BE2C (cell line): ENCODE measurements around the gene TCF7L1.

Experiments
- DNase-seq: peaks from one replicate; pipeline ENCODE4 v3.0.0-alpha.2; 2020
- H3K27me3 ChIP-seq: fragments of 250-450 bp; sonication (Bioruptor Pico); 2 replicates; pipeline ENCODE4 v1.5.1; 2020; ENCODE audit warnings: mild to moderate bottlenecking
- H3K36me3 ChIP-seq: fragments of 250-450 bp; sonication (Bioruptor Pico); 2 replicates; pipeline ENCODE4 v1.5.1; 2020; ENCODE audit warnings: mild to moderate bottlenecking
- H3K4me1 ChIP-seq: fragments of 250-450 bp; sonication (Bioruptor Pico); 2 replicates; pipeline ENCODE4 v1.5.1; 2020
- H3K4me3 ChIP-seq: 2 replicates; pipeline ENCODE4 v1.5.1; 2011; ENCODE audit warnings: low read depth, low read length
- H3K9me3 ChIP-seq: fragments of 250-450 bp; sonication (Bioruptor Pico); 2 replicates; pipeline ENCODE4 v1.5.1; 2020
- TF ChIP-seq, protein P1 (sequence below): IDR thresholded peaks from 2 replicates; pipeline ENCODE4 v1.5.1; 2012; ENCODE audit warnings: mild to moderate bottlenecking, low read depth, low read length

TCF7L1 gene

DNA sequence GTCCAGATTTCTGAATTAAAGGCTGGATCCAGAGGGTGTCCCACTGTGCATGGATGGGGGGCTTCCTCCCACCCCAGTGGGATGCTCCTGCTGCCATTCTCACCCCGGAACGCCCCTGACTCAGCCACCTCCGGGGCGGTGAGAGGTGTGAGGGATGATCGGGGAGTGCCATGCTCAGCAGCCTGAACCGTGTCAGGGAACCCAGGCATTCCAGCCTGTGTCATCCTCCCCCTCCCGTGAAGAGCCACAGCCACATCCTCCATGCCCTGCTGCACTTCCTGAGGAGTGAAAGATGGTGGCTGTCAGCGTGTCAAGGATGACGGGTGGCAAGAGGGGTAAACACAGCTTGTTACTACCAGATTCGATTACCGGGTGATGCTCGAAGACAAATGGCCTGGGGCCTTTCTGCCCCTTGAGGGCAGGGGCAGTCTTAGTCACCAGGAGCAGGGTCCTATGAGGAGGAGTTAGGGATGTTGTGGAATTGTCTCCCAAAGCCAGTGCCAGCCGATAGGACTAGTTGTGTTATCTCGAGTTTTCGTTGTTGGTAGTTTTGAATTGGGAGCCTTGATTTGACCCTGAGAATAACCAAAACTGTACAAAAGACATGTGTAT is 80.8 kb downstream of the TCF7L1 start:
- DNase-seq: no peak
- H3K36me3 ChIP-seq: no peaks in the 10 kb centered on the region
- H3K4me1 ChIP-seq: peaks cover 5% of the 10 kb centered on the region; the same call in 1 of the 2 replicates
- H3K27me3 ChIP-seq: no peaks in the 10 kb centered on the region
- TF ChIP-seq, protein P1, sequence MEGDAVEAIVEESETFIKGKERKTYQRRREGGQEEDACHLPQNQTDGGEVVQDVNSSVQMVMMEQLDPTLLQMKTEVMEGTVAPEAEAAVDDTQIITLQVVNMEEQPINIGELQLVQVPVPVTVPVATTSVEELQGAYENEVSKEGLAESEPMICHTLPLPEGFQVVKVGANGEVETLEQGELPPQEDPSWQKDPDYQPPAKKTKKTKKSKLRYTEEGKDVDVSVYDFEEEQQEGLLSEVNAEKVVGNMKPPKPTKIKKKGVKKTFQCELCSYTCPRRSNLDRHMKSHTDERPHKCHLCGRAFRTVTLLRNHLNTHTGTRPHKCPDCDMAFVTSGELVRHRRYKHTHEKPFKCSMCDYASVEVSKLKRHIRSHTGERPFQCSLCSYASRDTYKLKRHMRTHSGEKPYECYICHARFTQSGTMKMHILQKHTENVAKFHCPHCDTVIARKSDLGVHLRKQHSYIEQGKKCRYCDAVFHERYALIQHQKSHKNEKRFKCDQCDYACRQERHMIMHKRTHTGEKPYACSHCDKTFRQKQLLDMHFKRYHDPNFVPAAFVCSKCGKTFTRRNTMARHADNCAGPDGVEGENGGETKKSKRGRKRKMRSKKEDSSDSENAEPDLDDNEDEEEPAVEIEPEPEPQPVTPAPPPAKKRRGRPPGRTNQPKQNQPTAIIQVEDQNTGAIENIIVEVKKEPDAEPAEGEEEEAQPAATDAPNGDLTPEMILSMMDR: no peak
- H3K4me3 ChIP-seq: no peak overlapping the region
- H3K9me3 ChIP-seq: no peaks in the 10 kb centered on the region

DNA sequence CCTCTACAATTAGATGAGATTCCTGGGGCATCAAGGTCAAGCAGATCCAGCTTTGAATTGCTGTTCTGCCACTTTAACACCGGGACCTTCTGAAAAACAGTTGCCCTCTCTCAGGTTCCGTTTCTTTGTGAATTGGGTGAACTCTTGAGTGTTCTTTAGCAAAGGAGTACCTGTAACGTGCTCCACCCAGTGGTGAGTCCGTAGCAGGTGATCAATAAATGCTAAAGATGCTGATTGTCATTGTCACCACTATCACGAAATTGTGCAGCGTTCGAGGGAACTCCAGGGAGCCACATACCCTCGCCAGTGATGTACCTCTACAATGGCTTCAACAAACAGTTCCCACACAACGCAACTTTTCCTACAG is 81.9 kb downstream of the TCF7L1 start:
- Histone ChIP-seq H3K36me3 (no peaks in the 10 kb centered on the region), H3K27me3 (no peaks in the 10 kb centered on the region), H3K4me3 (no peak overlapping the region), H3K4me1 (peaks cover 5% of the 10 kb centered on the region; the same call in 1 of the 2 replicates), H3K9me3 (no peaks in the 10 kb centered on the region)
- TF ChIP-seq, protein P1: no peak
- no peak for DNase-seq

DNA sequence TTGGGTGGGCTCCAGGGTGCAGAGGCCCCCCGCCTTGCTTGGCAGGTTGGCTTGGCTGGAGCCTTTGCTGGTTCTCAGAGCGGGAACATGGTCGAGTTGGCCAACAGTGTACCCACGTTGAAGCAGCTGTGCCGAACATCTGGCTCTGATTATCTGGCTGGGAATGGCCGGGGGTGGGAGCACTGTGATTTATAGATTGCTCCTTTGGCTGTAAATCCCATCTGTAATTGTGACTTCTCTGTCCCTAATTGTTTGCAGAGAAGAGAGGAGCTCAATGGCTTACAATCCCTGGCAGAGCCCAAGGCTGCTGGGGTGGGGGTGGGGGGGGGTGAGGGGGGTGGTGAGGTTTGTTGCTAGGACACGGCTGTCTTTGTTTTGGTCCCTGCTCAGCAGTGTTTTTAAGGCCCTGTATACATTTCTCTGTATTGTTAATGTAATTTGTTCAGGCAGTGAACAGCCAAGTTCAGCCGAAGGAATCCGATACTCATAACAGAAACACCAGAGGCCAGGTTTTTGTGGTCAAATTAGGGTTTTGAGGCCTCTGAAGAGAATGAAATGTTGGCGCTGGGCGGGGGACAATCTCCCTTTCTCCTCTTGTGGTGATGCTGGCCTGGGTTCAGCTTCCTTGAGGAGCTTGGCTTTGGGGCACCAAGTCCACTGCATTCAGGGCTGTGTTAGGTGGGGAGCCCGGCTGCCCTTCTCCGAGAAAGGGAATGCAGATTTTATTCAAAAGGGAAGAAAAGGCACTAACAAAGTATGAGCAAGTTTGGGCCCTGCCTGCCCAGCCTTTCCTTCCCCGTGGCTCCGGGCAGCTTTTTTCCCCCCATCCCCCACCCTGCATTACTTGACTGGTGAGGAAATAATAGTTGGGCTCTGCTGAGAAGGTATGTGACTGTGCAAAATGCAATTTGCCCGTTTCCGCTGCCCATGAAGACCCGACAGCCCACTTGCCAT is 82.5 kb downstream of the TCF7L1 start:
- Histone ChIP-seq H3K4me3 (no peak overlapping the region), H3K36me3 (no peaks in the 10 kb centered on the region), H3K27me3 (no peaks in the 10 kb centered on the region), H3K9me3 (no peaks in the 10 kb centered on the region), H3K4me1 (peaks cover 5% of the 10 kb centered on the region; the same call in 1 of the 2 replicates)
- peak; percentile 51 for DNase-seq
- TF ChIP-seq, protein P1: no peak

DNA sequence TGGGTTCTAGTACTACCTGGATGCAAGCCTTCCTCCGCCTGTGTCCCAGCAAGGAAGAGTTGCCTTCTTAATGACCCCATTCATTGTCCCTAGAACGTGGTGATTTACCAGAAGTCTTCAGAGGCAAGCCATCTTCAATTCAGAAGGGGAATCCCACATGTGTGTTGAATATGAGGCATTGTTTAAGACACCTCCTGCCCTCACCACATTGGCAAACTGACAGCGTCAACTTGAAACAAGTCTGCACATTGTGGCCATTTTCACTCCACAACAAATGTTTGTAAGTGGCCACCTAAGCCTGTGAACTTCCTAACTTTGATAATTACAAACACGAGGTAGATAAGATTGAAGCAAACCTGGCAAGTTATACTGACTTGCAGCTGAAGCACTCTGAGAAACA is 83.7 kb downstream of the TCF7L1 start:
- no peak for DNase-seq
- H3K36me3 ChIP-seq: no peaks in the 10 kb centered on the region
- H3K4me1 ChIP-seq: peaks cover 5% of the 10 kb centered on the region; the same call in 1 of the 2 replicates
- no peaks in the 10 kb centered on the region for H3K27me3 ChIP-seq
- TF ChIP-seq, protein P1: no peak
- no peaks in the 10 kb centered on the region for H3K9me3 ChIP-seq
- no peak overlapping the region for H3K4me3 ChIP-seq

DNA sequence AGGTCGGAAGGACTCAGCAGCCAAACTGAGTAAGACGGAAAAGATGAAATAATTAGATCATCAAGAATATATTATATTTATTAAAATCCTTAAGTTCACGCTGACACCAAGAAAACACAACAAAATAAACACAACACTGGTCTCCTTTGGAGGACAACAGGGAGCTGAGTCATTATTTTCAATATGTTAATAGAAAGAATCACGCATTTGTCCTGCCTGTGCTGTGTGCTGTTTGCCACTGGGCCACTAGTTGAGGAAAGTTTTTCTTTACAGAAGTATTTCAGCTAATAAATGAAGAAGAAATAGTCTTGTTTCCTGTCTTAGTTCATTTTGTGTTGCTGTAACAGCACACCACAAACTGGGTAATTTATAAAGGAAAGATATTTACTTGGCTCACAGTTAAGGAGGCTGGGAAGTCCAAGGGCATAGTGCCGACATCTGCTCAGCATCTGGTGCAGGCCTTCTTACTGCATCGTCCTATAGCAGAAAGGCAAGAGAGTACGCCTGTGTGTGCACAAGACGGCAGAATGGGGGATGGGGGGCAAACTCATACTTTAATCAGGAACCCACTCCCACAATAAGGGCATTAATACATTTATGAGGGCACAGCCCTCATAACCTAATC is 88.0 kb downstream of the TCF7L1 start:
- Histone ChIP-seq H3K36me3 (no peaks in the 10 kb centered on the region), H3K27me3 (no peaks in the 10 kb centered on the region), H3K4me1 (peaks cover 1% of the 10 kb centered on the region; the same call in 1 of the 2 replicates), H3K9me3 (no peaks in the 10 kb centered on the region), H3K4me3 (no peak overlapping the region)
- no peak for DNase-seq
- TF ChIP-seq, protein P1: no peak

DNA sequence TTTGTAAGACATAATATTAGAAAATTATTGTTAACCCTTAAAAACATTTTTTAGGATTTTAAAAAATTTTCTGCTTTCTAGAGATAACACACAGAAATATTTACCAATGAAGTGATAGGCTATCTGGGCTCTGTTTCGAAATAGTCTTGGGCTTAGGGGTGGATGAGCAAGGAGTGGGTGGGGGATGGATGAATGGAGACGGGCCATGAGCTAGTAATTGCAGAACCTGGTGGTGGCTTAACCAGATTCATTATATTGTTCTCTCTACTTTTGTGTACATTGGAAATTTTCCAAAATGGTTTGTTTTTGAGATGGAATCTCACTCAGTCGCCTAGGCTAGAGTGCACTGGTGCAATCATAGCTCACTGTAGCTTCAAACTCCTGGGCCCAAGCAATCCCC is 89.6 kb downstream of the TCF7L1 start:
- Histone ChIP-seq H3K4me3 (no peak overlapping the region), H3K27me3 (no peaks in the 10 kb centered on the region), H3K36me3 (no peaks in the 10 kb centered on the region), H3K9me3 (no peaks in the 10 kb centered on the region), H3K4me1 (no peaks in the 10 kb centered on the region)
- TF ChIP-seq, protein P1: no peak
- no peak for DNase-seq
